Tibial nerve (tissue), 4 donors: ENCODE results near the gene AQP1. TPM values are rescaled to one million over a fixed set of nuclear protein-coding genes. Genes with fewer than 3 reads are reported as not detected.

Experiments
- DNase-seq, 2 donors: peaks; one replicate each; pipeline ENCODE4 v3.0.0-alpha.2; 2019; ENCODE audit warnings: low spot score in 2 of 2
- H3K27ac ChIP-seq, 4 donors: fragments of 200-600 bp; sonication (generic) in 3 of 4; one replicate each; pipeline ENCODE4 v1.5.1; 2017 to 2019; ENCODE audit warnings: mild to moderate bottlenecking in 1 of 4
- H3K27me3 ChIP-seq, 2 donors: fragments of 200-600 bp; sonication (generic) in 1 of 2; one replicate each; pipeline versions ENCODE4 v1.5.1 to v1.6.0; 2017 to 2019
- H3K36me3 ChIP-seq, 3 donors: fragments of 200-600 bp; sonication (generic); one replicate each; pipeline ENCODE4 v1.5.1; 2018 to 2019
- H3K4me1 ChIP-seq, 4 donors: fragments of 200-600 bp; sonication (generic) in 3 of 4; one replicate each; pipeline ENCODE4 v1.5.1; 2017 to 2019
- H3K4me3 ChIP-seq, 4 donors: fragments of 200-600 bp; sonication (generic) in 3 of 4; one replicate each; pipeline ENCODE4 v1.5.1; 2017 to 2019; ENCODE audit warnings: mild to moderate bottlenecking in 1 of 4, moderate library complexity in 1 of 4
- H3K9me3 ChIP-seq, 4 donors: fragments of 200-600 bp; sonication (generic) in 3 of 4; one replicate each; pipeline ENCODE4 v1.5.1; 2017 to 2019
- CTCF ChIP-seq, 5 experiments: fragments of 200-600 bp in 3 of 5; fragments of 450-650 bp in 2 of 5; sonication (generic) in 3 of 5; IDR thresholded peaks; one replicate each; pipeline ENCODE4 v1.5.1; 2016 to 2019; ENCODE audit warnings: antibody characterized with exemption in 5 of 5, mild to moderate bottlenecking in 3 of 5, moderate library complexity in 2 of 5
- EP300 ChIP-seq, 2 donors: sonication (generic); formaldehyde crosslinking; IDR thresholded peaks; one replicate each; pipeline ENCODE4 v1.6.1; 2017; ENCODE audit warnings: antibody characterized with exemption in 2 of 2, mild to moderate bottlenecking in 1 of 2
- POLR2A ChIP-seq, 2 donors: fragments of 450-650 bp; IDR thresholded peaks; one replicate each; pipeline ENCODE4 v1.6.1; 2017; ENCODE audit warnings: antibody characterized with exemption in 2 of 2, mild to moderate bottlenecking in 2 of 2, moderate library complexity in 2 of 2
- WGBS, 2 donors: methylation state at CpG; one replicate each; pipeline ENCODE4 v1.1.5; 2018; 5-methylcytosine and 5-hydroxymethylcytosine counted together
- total RNA-seq, 4 donors: library from RNA; depleted of rRNA; stranded (reverse); fragments of >200 nt; gene quantifications; one replicate each; pipeline ENCODE4 v1.1.0, GENCODE V29; 2016

The AQP1 gene
- total RNA-seq, 4 donors from 2014 or later: 352 to 818 (median 624) TPM

GRCh38 chr7:30900803-30901362 lies 10.8 kb upstream of the AQP1 start:
- Histone ChIP-seq H3K9me3 (no peaks in the 10 kb centered on the region), H3K4me3 (no peak overlapping the region), H3K27ac (peak overlapping the region in 2 of 4 donors; percentile 28 to 73), H3K27me3 (no peaks in the 10 kb centered on the region), H3K36me3 (no peaks in the 10 kb centered on the region), H3K4me1 (peaks cover 0 to 61% (median 9%) of the 10 kb centered on the region in 4 donors)
- DNase-seq: no peak
- WGBS, 2 donors: 74 to 83% methylated on average over 9 to 11 of the region's 11 CpGs
- TF ChIP-seq EP300 (IDR thresholded peaks at IDR 0.05) (no peak), POLR2A (IDR thresholded peaks at IDR 0.05) (no peak), CTCF (IDR thresholded peaks at IDR 0.05) (no peak)

GRCh38 chr7:30901856-30902255 lies 9.8 kb upstream of the AQP1 start:
- Histone ChIP-seq H3K27me3 (no peaks in the 10 kb centered on the region), H3K36me3 (no peaks in the 10 kb centered on the region), H3K4me1 (peaks cover 0 to 61% (median 15%) of the 10 kb centered on the region in 4 donors), H3K4me3 (no peak overlapping the region), H3K27ac (peak overlapping the region in 1 of 4 donors; percentile 73), H3K9me3 (no peaks in the 10 kb centered on the region)
- 91 to 95% methylated on average over 2 of the region's 2 CpGs for WGBS, 2 donors
- DNase-seq: no peak
- TF ChIP-seq POLR2A (IDR thresholded peaks at IDR 0.05) (no peak), EP300 (IDR thresholded peaks at IDR 0.05) (no peak), CTCF (IDR thresholded peaks at IDR 0.05) (no peak)

GRCh38 chr7:30902466-30902865 lies 9.2 kb upstream of the AQP1 start:
- no peak for DNase-seq
- H3K36me3 ChIP-seq: no peaks in the 10 kb centered on the region
- H3K4me3 ChIP-seq: no peak overlapping the region
- no peaks in the 10 kb centered on the region for H3K27me3 ChIP-seq
- no peak overlapping the region for H3K27ac ChIP-seq
- TF ChIP-seq EP300 (IDR thresholded peaks at IDR 0.05) (no peak), CTCF (IDR thresholded peaks at IDR 0.05) (no peak), POLR2A (IDR thresholded peaks at IDR 0.05) (no peak)
- H3K9me3 ChIP-seq: no peaks in the 10 kb centered on the region
- WGBS, 2 donors: 82 to 90% methylated on average over 9 to 11 of the region's 11 CpGs
- peaks cover 0 to 61% (median 20%) of the 10 kb centered on the region in 4 donors for H3K4me1 ChIP-seq

- DNase-seq: no peak
- 86 to 92% methylated on average over 8 of the region's 8 CpGs for WGBS, 2 donors
- Histone ChIP-seq H3K27me3 (no peaks in the 10 kb centered on the region), H3K27ac (no peak overlapping the region), H3K4me1 (peaks cover 0 to 61% (median 25%) of the 10 kb centered on the region in 4 donors), H3K36me3 (no peaks in the 10 kb centered on the region), H3K9me3 (no peaks in the 10 kb centered on the region), H3K4me3 (no peak overlapping the region)
- no peak for TF ChIP-seq CTCF (IDR thresholded peaks at IDR 0.05)
- TF ChIP-seq POLR2A (IDR thresholded peaks at IDR 0.05): no peak
- no peak for TF ChIP-seq EP300 (IDR thresholded peaks at IDR 0.05)
These were observed 8.5 kb upstream of the AQP1 start for GRCh38 chr7:30903146-30903545.

- peak overlapping the region in 1 of 4 donors; percentile 79 for H3K27ac ChIP-seq
- H3K36me3 ChIP-seq: no peaks in the 10 kb centered on the region
- H3K4me3 ChIP-seq: no peak overlapping the region
- no peaks in the 10 kb centered on the region for H3K27me3 ChIP-seq
- no peak for TF ChIP-seq POLR2A (IDR thresholded peaks at IDR 0.05)
- no peak for TF ChIP-seq EP300 (IDR thresholded peaks at IDR 0.05)
- no peak for TF ChIP-seq CTCF (IDR thresholded peaks at IDR 0.05)
- 80 to 86% methylated on average over 9 of the region's 9 CpGs for WGBS, 2 donors
- H3K9me3 ChIP-seq: no peaks in the 10 kb centered on the region
- H3K4me1 ChIP-seq: peaks cover 0 to 62% (median 27%) of the 10 kb centered on the region in 4 donors
- no peak for DNase-seq
These were observed 7.1 kb upstream of the AQP1 start for GRCh38 chr7:30904561-30904960.
